CD4-positive, alpha-beta T cell treated with Interleukin-1 beta for 1 hour (primary cell): ENCODE results near the gene TDRD9.

Experiments
- DNase-seq, 2 donors: peaks; one replicate each; pipeline ENCODE4 v3.0.0-alpha.2; 2020 to 2022

The TDRD9 gene

DNA sequence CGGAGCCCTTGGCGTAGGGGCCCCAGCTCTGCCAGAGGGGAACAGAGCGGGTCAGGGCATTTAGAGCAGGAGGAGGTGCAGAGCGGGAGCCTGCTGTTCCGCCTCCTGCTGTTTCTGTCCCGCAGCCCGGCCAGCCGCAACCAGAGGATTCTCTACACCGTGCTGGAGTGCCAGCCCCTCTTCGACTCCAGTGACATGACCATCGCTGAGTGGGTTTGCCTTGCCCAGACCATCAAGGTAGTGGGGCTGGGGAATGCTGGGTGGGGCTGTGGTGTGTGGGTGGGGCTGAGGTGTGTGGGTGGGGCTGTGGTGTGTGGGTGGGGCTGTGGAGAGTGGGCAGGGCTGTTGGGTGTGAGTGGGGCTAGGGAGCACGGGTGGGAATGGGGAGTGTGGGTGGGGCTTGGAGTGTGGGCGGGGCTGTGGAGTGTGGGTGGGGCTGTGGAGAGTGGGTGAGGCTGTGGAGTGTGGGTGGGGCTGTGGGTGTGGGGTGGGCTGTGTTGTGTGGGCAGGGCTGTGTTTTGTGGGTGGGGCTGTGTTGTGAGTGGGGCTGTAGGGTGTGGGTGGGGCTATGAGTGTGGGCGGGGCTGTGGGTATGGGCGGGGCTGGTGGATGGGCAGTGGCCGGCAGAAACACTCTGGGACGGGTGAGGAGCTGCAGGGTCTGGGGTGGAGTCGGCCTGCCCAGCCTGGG is 165.3 kb downstream of the TDRD9 start:
- DNase-seq: peak in 1 of 2 donors; percentile 21

DNA sequence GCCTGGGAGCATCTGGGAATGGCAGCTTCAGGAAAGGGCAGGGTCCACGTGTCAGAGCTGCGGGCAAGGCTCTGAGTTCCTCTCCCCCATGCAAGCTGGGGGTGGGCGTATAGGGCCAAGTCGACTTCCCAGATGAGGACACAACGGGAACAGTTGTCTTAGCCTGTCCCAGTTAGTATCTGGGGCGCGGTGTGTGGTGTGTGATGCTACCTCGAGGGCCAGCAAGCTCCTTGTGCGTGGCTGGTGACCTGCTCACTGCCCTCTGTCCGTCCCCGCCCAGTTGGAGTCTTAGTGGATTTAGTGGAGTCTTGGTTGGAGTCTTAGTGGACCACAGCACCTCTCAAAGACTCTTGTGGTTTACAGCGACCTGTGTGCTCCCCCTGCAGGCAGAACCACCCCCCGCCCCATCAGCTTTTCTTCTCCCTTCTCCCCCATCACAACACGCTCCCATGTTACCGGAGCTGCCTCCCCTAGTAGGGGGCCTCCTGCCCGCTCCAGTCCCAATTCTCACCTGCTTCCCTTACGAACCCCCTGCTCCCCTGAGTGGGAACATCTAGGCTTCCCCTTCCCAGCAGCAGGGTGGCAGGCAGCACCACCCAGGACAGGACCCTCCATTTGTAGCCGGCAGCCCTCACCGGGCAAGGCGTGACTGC is 165.9 kb downstream of the TDRD9 start:
- DNase-seq: no peak

DNA sequence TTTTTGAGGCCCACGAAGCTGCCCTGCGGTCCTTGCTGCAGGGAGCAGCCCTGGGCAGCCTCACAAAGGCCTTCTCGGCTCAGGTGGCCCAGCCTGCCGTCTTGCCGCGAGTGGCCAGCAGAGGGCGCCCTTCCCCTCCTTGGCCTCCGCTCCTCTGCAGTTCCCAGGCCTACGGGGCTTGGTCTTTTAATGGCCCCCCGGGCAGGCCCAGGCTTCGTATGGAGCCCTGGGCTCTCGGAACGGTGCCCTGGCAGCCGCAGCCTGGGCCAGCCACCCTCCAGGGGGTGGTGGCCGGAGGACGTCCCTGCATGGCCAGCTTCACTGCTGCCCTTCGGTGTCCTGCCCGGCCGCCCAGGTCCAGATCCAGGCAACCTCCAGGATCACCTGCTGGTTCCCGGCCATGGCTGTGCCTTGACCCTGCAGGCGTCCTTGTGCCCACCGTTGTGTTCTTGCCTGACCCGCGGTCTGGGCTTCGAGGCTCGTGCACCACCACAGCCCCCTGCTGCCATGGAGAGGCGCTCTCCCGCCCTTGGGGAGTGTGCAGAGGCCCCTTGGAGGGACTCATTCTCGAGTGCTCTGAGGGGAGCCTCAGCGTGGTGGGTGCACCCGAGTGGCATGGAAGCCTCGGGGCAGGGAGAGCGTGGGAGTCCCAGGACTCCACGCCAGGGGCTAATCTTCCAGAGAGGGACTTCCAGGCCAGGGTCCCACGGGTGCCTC is 166.6 kb downstream of the TDRD9 start:
- peak; percentile 48 to 64 for DNase-seq

DNA sequence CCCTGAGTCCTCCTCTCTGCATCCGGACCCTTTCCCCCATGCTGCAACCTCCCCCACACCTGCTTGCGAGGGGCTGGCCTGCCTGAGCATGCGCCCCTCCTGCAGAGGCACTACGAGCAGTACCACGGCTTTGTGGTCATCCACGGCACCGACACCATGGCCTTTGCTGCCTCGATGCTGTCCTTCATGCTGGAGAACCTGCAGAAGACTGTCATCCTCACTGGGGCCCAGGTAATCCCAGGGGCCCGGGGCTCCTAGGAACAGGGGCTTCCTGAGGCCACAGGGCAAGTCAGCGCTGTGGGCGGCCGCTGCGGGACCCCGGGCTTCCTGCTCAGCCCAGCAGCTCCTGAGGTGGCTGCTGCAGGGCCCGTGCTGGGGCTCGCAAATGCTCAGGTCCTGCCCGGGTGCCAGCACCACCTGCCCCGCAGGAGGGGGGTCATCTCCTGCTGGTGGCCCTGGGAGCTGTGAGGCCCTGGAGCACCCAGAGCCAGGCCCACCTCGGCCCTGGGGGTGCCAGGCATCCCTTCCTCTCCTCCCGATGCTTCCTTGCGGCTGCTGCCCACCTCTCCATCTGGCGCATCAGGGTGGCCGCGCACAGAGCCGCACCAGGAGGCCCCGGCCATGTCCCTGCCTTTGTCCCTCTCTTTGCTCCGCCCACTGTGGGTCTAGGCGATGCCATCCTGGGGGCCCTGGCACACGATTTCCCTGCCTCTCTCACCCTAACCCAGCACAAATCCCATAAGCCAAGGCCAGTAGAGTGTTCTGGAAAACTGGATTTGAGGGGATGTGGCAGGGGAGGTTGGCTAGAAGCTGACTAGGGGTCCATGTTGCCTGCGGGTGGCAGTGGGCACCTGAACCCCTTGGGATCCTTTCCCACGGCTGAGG is 167.4 kb downstream of the TDRD9 start:
- no peak for DNase-seq

DNA sequence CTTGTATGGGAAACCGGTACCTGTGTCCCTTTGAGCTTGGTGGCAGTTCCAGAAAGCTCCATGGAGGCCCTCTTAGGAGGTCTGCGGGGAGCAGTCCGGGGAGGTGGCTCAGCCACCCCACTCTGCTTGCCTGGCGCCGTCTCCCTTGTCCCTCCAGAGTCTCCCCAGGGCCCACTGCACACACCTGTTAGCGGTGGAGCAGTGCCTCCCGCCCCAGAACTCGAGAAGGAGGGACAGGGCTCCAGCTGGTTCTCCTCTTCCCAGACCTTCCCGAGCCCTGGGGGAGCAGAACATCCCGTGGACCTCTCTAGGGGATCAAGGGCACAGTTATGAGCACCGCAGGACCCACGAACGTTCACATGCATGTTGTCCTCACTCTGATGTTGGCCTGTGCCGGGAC is 168.1 kb downstream of the TDRD9 start:
- DNase-seq: no peak

DNA sequence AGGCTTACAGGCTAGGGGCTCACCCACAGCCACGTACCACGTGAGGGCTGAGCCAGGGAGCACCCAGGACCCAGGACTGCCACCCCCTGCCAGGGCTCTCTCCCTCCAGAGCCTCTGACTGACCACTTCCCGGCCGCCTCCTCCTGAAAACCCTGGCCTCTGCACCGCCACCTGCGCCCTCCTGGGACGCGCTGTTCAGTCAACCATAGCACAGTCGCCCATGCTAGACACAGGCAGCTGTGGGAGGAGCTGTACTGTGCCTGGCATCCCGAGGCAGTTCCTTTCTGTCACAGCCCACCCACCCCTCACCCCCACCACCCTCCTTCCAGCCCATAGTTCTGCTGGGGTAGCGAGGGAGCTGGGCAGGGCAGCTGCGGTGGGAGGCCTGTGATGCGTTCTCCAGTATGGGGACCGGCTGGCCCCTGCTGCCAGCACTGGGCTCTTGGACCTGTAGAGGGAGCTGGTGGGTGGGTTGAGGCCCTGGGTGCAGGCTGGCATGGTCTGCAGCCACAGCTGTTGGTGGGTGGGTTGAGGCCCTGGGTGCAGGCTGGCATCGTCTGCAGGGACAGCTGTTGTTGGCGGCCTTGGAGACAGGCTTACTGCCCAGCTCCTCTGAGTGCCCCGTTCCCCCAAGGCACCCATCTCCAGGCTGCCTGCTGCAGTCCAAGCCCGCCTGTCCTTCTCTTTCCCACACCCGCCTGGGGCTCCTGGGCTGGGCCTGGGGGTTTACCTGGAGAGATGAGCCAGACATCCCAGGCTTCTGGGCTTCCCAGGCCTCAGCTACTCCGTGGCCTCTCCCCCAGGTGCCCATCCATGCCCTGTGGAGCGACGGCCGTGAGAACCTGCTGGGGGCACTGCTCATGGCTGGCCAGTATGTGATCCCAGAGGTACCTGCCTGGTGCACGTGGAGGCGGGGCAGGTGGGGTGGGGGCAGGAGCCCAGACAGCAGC is 168.8 kb downstream of the TDRD9 start:
- DNase-seq: no peak

DNA sequence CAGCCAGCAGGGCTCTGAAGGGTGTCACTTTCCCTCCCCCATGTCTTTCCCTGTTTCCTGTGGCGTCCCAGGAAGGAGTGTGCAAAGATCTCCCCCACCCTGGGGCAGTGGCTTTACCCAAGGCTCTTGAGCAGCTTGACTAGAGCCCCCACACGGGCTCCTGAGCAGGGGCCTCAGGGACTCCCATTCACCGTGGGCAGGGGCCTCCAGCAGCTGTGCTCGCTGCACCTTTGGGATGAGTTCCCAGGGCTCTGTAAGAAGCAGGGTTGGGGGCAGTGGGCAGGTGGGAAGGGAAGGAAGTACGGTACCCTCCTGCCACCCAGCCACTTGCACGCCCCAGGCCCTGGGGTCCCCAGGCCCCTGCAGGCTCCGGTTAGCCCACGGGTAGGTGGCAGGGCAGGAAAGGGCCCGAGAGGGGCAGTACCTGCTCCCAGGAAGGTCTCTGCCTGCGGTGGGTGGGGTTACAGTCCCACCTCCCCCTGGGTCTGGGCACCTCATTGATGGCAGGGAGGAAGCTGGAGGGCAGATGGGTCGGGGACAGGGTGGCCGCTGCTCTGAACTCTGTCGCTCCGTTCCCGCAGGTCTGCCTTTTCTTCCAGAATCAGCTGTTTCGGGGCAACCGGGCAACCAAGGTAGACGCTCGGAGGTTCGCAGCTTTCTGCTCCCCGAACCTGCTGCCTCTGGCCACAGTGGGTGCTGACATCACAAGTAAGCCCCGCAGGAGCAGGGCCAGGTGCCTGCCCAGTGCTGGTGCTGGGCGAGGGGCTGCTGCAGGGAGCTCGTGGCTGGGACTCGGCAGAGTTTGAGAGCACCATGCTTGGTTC is 170.2 kb downstream of the TDRD9 start:
- DNase-seq: no peak

DNA sequence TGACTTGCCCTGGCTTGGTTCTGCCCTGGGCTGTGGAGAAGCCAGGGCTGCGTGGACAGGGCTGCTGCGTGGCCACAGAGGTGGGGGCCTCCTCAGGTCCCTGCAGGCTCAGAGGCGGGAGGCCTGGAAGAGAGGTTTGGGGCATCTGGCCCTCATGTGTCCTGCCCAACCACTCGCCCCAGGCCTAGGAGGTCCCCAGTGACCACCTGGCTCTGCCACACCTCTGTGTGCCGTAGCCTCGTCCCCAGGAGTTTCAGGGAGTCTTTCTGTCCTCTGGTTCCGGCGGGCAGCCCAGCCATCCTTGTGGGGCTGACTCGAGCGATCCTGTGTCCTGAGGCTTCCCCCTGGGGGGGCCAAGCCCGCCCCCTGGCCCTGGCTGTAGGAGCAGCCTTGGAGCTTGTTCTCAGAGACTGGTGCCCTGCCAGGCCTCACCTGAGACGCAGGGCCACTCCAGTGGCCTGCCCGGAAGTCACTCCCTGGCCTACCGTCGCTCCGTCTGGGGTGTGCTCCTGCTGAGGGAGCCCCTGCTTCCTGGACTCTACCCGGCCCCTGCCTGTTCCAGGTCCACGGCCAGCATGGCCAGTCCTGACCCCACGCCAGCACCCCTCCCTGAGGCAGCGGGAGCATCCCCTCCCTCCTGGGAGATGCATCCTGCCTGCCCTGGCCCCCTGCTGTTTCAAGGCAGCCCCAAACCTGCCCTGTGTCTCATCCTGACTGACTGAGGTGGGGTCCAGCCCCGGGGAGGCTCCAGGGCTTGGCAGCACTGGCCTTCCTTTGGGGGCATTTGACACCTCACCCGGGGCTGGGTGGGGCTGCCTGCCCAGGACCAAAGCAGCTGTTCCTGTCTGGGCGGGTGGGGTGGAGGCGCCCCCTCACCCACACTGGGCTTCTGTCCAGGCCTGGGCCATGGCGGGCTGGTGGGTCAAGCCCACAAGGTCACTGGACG is 171.1 kb downstream of the TDRD9 start:
- DNase-seq: no peak

DNA sequence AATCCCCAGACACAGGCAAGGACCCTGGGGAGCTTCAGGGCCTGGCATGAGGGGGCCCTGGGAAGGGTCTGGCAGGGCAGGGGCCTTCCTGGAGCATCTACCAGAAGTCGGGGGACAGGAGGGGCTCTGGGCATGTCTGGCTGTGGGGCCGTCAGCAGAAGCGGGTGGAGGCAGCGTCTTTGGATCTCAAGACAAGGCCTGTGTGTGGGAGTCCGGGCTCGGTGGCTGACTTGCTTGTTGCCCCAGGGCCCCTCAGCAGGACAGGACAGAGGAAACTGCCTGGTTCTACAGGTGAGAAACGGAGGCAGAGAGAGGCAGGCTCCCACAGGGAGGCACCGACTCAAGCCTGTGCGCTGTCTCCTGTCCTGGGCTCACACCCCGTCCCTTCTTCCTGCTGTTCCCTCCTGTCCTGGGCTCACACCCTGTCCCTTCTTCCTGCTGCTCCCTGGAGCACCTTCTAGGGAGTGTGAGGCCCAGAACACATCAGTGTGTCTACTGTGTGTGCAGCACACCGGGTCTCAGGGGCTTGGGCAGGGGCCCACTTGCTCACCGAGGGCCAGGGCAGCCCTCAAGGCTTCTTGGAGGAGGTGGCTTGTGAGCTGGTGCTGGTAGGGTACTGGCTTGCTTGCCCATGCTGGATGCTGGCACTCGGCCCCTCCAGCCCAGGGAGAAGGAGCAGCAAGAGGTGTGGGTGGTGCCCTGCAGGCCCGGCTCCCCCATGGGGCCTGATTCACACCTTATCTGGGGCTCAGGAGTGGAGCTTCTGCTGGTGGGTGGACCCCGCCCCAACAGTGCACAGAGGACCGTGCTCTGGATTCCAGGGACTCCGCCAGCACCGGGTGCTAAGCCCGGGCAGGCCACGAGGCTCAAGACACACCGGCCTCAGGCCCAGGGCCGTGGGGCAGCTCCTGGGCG is 172.2 kb downstream of the TDRD9 start:
- no peak for DNase-seq

DNA sequence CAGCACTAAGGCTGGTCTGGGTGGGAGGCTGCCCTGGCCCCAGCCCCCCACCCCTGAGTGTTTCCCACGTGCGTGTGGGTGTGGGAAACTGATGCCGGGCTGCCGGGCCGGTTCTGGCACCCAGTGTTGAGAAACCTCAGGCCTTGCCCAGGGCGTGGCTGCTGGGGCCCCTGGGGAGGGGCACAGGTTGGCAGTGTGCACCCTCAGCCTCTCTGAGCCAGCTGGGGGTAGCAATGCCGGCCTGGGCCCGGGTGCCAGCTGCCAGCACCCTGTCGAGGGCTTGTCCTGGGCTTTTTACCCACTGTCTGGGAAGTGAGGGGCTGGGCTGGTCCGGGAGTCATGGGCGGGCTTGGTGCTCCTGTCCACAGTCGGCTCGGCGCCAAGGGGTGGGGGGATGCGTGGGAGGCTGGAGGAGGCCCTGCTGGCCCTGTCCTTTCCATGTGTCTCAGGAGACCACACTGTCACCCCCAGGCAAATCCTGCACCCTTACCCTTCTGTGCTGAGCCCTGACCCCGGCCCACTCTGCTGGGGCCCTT is 172.9 kb downstream of the TDRD9 start:
- no peak for DNase-seq

DNA sequence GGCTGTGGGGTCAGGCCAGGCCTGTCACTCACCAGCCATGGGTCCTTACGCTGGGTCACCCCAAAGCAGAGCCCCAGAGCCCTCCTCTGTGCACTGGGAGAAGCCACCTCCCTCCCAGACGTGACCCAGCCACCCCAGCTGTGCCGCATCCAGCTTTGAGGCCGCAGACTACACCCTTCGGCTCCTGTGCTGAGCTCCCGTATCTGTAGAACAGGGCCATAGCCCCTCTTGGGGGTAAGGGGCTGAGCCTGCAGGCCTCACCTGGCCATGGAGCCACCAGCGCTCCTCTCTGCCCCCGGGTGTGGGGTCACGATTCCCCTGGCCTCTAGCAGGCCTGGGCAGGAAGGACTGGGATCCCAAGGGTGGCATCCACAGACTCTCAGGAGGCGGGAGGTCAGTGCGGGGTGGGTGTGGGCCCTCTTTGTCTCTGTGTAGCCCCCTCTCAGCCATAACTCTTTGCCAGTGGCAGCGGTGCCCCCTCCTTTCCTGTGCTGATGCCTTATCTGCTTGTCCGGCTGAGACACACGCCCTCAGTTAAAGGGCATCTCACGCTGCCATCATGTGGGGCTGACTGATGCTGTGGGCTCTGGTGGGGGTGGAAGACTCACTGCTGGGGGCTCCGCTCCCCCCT is 173.5 kb downstream of the TDRD9 start:
- no peak for DNase-seq
